HG03196 (cell line): ENCODE results near the gene AXIN1.
"Not testable (repeated sequence)": the region's sequence is repeated elsewhere in the genome, so short reads cannot be mapped to it uniquely, and the experiment has no call there.

Source experiments
- ATAC-seq: cut with Tn5 transposase; IDR thresholded peaks from one replicate; pipeline ENCODE4 v1.9.1; 2021; ENCODE audit not compliant: unreplicated experiment

AXIN1 gene

DNA sequence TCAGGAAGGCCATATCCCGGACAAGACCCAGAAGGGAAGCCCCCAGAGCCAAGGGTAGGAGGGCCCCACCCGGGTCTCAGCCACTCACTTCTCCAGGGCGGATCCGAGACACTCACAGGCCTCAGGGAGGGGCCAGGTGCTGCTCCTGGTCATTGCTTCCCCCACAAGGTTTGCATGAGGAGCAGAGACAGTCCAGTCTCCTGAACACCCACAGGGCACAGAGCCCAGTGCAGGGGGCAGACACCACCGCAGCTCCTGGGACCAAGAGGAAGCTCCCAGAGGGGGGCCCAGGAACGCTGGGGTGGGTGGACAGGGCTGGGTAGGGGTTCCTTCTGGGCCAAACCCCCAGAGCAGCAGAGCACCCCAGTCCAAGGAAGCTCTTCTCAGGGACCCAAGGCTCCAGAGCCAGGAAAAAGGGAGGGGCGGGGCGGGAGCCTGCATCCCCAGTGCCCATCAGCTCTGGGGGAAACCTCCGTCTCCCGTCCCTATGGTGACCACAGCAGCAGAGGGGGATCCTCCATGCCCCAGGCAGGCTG, 18.5 kb upstream of the AXIN1 start:
- ATAC-seq, result no peak

DNA sequence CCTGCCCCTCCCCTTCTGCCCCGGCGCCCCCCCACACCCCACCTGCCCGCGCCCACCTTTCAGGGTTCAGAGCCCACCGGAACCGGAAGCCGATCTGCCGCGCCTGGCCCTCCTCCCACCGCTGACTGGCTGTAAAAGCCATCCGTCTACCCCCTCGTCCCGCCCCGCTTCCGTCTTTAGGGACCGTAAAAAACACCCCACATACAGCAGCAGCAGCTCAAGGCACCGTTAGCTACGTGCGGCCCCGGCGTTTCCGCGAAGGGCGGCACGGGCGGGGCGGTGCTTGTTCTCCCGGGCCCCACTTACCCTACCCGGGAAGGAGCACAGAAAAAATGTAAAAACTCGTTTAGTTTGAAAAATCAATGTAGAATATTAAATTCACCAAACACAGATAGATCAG, 17.9 kb upstream of the AXIN1 start, which contains the start of gene MRPL28:
Gene MRPL28, minus strand, starts transcription at position 96 of the 400 bp plus-strand sequence. CDS start 320 bp downstream, outside the sequence.
- peak; percentile 78 for ATAC-seq

DNA sequence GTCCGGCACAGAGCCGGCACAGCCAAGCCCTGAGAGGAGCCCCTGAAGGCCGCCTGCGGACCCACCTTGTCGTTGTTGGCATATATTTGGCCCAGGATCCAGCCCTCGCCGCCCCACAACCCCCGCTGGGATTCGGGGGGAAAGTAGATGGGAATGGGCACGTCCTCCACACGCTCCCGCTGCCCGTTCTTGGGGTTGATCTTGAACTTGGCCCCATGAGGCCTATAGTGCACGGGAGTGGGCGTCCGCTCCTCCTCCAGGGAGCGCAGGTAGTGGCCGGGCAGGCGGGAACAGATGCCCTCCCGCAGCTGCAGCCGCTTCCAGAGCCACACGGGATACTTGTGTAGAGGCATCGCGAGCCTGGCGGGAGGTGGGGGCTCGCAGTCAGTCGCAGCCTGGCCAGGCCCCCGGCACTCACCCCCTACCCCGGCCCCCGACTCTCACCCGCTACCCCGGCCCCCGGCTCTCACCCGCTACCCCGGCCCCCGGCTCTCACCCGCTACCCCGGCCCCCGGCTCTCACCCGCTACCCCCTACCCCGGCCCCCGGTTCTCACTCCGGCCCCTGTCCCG, 17.4 kb upstream of the AXIN1 start:
- no peak for ATAC-seq

DNA sequence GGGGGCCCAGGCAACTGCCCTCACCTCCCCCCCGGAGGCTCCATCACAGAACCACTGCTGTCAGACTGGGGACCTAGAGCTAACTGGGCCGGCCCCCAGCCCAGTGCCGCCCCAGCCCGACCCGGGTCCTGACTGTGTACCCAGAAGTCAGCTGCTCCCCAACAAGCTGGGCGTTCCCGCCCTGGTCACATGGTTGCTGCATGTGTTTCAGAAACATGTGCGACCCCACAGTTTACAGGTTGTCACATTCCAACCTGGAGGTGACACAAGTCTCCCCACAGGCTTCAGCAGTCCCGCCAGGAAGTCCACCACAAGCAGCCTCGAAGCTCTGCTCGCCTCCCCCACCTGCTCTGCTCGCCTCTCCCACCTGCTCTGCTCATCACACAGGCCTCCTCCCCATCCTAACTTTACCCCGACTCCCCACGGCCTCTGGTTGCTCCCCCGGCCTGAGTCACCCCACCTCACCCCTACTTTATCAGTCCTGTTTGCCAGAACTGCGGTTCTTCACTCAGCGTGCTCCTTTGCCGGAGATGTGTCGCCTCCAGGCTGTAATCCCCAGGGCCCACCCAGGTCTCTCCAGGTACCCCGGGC, 16.8 kb upstream of the AXIN1 start:
- no peak for ATAC-seq

DNA sequence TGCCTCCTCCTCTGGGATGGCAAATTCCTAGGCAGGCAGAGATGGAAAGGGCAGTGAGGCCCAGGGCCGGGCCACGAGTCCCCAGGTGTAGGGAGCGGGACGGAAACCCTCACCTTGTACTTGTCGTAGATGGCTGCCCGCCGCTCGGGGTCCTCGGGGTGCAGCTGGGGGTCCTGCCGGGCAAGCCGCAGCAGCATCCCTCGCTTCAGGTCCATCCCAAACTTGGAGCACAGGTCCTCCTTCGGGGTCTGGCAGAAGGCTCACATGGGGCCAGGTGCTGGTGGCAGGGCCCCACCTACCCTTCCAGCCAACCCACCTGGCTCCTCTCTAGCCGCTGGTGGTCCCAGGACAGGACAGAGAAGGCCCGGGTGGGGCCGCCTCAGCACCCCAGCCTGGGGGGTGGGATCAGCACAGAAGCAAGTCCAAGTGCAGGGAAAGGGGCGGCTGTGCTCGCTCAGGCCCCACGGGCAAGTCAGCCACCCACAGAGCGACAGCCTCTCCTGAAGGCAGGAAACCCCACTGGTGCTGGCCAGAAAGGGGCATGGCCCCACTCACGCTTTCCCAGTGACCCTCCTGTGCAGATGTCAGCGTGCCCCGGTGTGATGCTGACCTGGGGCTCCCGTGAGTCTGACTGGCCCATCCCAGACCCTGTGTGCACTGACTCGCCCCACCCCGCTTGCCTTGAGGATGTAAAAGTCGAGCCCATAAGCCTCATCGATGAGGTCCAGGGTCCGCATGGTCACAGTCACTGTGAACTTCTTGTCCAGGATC, 16.1 kb upstream of the AXIN1 start:
- no peak for ATAC-seq

DNA sequence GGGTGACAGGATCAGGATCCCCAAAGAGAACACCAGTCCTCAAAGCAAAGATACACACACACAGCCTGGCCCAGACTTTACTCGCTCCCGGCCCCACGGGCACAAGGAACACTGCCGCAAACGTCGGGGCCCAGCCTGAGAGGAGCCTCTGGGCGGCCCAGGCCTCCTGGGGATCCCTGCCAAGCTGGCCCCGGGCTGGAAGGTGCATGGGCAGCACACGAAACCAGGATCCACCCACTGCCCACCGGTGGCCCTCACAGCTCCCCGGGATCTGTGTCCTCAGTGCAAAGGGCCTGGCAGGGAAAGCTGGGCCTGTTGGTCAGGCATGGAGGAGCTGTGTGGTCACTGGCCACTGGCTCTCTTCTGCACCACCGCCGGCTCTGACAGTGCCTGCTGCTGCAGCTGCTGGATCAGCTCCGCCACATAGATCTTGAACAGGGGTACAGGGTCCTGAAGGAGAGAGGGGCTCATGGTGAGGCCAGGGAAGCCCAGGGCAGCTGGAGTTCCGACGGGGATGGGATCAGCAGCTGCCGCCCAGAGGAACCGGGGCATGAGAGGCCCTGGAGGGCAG, 14.9 kb upstream of the AXIN1 start:
- no peak for ATAC-seq

DNA sequence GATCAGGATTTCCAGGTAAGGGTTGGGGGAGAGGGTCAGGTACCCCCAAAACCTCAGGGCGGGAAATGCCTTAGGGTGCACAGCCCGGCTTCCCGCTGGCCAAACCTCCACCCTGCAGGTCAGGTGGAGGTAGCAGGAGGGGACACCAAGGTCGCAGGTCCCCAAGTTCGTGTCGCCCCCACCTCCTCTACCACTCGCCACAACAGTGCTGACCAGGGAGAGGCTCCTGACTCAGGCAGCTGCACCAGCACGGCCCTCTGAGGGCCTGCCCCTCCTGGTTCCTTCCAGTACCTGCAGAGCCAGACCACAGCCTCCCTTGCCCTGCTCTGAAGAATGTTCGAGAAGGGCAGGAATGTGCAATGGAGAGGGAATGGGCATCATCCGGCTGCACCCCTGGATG, 14.0 kb upstream of the AXIN1 start:
- ATAC-seq, result no peak

DNA sequence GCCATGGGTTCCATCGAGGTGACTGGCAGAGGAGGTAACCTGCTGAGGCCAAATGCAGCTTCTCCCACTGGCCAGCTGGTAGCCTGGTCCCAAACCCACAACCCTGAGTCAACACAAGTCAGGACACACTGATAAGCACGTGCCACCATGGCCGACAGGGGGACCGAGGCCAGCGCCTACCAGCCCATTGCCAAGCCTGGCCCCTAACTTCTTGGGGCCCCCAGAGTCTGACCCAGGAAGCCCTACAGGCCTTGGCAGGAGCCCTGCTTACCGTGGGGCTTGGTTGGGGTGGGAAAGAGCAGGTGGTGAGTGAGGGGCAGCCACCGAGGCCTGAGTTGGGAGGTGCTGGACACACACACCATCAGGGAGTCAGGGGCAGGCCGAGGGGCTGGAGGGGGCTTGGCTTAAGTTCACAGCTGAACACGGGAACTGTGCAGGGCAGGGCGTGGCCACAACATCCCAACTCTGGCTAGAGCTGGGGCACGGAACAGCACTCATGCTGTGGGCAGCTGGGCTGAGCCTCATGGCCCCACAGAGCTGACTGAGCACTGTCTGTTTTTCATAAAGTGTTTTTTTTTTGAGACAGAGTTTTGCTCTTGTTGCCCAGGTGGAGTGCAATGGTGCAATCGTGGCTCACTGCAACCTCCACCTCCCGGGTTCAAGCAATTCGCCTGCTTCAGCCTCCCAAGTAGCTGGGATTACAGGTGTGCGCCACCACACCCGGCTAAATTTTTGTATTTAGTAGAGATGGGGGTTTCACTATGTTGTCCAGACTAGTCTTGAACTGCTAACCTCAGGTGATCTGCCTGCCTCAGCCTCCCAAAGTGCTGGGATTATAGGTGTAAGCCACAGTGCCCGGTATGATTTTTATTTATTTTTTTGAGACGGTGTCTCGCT, 12.3 kb upstream of the AXIN1 start:
- ATAC-seq, result no peak

DNA sequence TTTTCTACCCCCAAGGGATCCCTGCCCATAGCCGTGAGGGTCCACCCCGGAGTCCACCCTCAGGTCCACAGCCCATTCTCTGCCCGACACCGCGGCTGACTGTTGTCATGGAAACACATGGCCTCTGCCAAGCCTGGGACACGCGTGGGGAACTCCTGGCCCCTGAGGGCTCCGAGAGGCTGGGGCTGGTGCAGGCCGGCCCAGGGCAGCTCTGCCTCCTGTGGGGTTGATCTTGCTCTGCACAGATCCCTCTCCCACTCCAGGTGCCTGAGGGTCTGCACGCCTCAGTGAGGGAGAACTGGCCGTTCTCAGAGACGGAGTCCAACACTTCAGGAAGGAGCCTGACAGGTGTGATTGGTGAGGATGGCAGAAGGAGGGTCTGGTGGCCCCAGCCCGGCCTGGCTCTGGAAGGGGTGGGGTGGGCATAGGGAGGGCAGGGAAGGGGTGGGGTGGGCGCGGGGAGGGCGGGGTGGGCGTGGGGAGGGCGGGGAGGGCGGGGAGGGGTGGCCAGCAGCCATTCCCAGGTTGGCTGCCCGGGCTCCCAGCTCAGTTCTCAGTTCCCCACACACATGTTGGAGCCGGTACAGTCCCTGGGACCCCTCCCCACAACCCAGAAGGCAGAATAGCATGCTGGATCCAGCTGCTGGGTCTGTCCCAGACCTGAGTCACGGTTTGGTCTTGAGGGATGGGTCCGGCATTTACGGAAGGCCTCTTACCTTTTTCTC, 11.4 kb upstream of the AXIN1 start:
- ATAC-seq, result no peak

DNA sequence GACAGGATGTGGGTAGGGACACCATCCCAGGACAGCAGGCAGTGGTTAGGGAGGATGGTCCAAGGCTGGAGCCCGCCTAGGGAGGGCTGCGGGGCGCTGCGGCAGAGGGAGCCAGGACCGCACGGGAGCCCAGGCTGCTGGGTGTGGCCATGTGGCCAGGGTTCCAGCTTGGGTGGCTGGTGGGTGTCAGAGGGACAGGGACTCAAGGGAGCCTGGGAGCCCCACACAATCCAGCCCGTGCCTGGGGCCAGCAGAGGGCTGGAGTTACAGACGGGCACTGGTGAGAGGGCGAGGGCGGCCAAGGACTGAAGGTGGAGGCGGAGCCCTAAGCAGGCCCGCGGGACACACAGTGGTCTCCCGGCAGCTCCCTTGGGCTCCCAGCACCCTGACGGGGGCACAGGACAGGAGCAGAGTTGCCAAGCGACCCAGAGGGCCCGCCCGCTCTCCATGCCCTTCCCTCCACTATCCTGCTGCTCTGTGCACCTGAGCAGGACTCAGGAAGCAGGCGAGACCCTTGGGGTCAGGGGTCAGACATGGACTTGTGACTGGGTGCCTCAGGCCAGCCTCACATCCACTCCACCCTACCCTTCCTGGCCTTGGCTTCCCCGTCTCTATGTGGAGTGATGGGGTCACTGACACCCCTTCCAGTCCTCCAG, 10.7 kb upstream of the AXIN1 start:
- no peak for ATAC-seq

DNA sequence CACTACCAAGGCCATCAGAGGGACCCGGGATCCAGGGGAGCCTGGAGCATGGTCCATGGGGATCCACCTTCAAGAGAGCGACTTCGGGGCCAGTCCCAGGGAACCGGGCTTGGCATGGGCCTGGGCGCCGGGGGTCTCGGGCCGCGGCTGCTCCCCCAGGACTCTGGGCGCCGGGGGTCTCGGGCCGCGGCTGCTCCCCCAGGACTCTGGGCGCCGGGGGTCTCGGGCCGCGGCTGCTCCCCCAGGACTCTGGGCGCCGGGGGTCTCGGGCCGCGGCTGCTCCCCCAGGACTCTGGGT, 10.1 kb upstream of the AXIN1 start:
- ATAC-seq, result not testable (repeated sequence)

DNA sequence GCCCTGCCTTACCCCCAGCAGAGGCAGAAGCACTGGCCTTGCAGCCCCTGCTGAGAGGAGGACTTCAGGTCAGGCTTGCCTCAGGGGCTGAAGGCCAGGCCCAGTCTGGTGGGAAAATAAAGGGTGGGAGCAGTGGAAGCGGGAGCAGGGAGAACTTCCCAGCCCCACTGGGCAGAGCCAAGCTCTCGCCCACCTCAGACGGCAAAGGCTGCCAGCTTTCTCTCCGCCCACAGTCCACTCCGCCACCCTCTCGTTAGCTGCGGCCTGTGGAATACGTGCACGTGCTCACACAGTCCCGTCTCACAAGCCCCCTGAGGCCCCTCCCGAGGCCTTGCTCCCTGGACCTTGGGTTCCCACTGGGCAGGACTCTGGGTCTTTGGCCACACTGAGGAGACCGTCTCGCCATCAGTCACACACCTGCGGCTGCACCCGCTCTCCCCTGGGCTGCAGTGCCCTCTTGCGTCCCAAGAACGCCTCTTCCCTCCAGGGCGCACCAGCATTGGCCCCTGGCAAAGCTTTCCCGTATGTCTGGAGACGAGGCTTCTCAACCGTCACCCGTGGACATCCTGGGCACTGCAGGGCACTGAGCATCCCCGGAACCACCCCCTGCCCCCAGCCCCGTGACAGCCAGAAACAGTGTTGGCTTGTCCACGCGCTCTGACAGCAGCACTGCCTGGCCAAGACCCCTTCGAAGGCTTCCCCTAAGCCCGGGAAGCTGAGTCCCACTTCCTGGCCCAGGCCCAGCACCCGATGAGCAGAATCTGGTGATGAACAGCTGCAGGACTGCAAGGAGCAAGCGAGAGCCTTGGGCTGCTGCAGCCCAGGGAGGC, 9.6 kb upstream of the AXIN1 start:
- no peak for ATAC-seq

DNA sequence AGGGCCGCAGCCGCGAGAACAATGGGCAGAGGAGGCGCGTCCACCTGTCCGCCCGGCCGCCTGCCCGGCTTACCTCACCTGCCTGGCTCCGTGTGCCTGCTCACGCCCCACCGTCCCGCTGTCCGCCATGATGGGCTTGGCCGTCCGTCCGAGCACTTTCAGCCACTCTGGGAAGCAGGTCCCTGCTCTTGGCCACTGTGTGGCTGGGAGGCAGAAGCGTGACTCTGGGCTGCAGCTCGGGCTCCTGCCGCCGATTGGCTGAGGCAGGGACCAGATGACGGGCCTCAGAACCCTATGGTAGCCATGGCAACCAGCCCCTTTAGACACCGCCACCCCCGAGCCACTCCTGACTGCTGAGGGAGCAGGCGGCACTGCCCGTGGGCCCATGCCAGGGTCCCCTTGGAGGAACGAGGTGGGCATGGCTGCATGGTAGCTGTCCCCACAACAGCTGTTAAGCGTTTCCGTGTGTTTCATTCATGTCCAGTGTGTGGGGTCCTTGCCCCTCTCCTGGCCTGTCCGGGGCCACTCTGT, 8.9 kb upstream of the AXIN1 start:
- no peak for ATAC-seq

DNA sequence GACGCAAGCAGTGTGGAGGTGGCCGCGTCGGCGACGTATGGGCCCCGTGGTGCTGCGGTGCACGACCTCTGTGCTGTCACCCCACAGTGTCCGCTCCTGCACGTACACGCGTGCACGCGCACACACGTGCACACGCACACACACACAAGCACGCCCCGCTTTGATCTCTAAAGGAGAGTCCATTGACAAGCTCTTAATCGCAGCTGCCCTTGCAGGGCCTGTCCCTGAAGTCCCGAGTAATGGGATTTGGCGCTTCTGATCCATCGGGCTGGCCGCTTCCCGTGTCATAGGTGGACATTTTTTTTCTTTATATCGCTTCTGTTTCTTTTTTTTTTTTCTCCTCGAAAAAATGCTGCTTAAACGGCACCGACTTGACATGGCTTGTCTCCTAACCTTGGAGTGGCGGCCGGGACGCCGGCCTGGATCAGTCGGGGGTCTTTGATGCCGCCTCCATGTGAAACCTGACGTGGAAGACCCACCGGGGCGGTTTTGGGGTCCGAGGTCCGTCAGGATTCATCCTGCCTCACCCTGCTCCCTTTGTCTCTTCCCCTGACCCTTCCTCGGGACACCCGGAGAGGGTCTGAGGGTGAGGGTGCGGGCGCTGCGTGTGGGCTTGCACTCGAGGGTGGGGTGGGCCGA, 8.3 kb upstream of the AXIN1 start:
- ATAC-seq, result no peak

DNA sequence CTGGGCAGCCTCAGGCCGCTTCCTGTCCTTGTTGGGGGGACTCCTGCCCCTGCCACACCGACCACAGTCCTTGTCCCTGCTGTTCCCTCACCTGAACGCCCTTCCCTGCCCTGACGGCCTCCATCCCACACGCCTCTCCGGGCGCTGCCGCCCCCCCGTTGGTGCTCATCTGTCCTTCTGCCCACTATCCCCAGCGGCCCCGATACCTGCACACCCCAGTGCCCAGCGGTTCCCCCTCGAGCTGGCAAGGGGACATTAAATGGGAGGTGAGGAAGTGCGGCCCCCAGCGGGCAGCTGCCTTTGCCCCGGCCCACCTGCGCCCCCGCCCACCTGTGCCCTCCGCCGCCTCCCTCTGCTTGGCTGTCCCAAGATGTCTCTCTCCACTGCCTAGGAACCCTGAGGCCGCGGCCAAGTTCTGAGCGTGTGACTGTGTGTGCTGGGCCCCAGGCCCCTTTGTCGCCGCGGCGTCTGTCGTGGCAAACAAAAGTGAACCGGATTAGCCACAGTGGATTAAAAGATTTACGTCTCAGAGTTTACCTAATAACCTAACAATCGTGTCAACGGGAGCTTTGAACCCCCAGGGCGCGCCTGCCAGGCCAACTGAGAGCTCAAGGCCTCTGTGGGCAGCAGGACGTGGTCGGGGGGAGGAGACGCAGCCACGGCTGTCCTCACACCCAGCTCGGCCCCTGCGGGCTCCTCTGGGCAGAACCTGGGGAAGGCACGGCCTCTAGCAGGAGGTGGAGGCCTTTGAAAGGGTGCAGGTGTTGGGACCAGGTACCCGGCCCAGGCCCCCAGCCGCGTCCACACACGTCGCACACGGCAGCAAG, 7.6 kb upstream of the AXIN1 start:
- no peak for ATAC-seq

DNA sequence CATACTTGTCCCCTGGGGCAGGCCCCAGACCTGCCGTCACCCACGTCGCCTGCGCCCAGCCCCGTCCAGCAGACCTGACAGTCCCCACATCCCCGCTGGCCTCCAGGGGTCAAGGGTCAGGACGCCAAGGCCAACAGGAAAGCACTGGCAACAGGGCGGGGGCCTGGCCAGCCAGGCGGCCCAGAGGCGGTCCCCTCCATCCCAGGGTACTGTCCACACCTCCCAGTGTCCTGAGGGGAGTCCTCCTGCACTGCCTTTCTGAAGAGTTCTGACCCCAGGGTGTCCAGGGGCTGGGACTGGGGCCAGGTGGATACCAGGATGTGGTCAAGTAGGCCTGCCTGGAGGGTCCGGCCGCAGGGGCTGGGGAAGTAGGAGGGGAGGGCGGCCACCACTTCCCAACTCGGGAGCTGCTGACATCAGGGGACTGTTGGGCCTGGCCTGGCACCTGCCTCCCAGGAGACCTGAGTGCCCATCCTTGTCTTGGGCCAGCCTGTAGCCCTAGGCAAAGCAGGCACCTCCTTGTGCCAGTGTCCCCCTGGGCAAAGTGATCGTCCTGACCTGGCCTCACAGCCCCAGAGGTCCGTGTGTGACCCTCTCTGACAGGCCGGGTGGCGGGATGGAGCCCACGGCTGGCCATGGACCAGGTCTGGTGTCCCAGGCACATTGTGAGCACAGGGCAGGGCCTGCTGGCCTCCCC, 6.7 kb upstream of the AXIN1 start:
- ATAC-seq, result no peak

DNA sequence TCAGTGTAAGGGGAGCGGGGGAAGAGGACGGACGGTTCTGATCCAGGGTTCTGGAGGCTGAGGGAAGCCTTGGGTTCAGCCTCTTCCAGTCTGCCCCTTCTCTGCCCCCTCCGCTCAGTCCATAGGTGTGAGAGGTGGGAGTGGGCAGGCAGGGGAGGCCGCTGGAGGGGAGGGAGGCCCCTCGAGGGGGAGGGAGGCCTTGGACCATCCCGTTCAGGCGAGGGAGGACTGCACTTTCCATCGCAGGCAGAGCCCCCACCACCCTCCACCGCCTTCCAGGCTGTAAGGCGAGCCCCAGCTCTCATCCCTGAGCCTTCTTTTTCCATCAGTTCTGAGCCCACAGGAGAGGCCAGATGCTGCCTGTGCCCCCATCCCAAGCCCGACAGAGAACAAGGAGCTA, 4.2 kb upstream of the AXIN1 start:
- no peak for ATAC-seq
